Right lobe of liver (tissue), 4 donors: ENCODE results near the gene IAH1.

Experiments used
- CTCF ChIP-seq, 4 donors: fragments of 200-600 bp in 3 of 4; fragments of 450-650 bp in 1 of 4; IDR thresholded peaks; one replicate each; pipeline versions ENCODE4 v1.5.1 to v1.8.0; 2016 to 2022; ENCODE audit warnings: antibody characterized with exemption in 4 of 4, mild to moderate bottlenecking in 2 of 4
- POLR2A ChIP-seq: fragments of 450-650 bp; IDR thresholded peaks from one replicate; pipeline ENCODE4 v1.6.1; 2017; ENCODE audit warnings: antibody characterized with exemption, mild to moderate bottlenecking
- donor health status: DM: no; HTN: no; CAD: no.
- donor health status: DM: no; HTN: no; CAD: no.
- donor health status: DM: no; HTN: yes; CAD: no.

- TF ChIP-seq CTCF (IDR thresholded peaks at IDR 0.05) (no peak), POLR2A (no peak)
These were observed 44.4 kb downstream of the IAH1 start for GRCh38 chr2:9518780-9519179.
